HepG2 (cell line): Measurements from ENCODE around the gene TSNAXIP1. TPM values are rescaled to one million over a fixed set of nuclear protein-coding genes. Genes with fewer than 3 reads are reported as not detected.

ENCODE experiments used
- ARHGAP35 ChIP-seq: sonication (generic); formaldehyde crosslinking; IDR thresholded peaks from 2 replicates; pipeline ENCODE4 v1.9.0; 2022; ENCODE audit warnings: mild to moderate bottlenecking, inconsistent platforms, moderate library complexity, missing genetic modification reagents, borderline replicate concordance
- ARNTL ChIP-seq: sonication (generic); formaldehyde crosslinking; IDR thresholded peaks from 2 replicates; pipeline ENCODE4 v1.4.0; 2020; ENCODE audit warnings: mild to moderate bottlenecking, missing genetic modification reagents
- CC2D1A ChIP-seq: sonication (generic); formaldehyde crosslinking; IDR thresholded peaks from 2 replicates; pipeline ENCODE4 v1.8.1; 2023; ENCODE audit warnings: mild to moderate bottlenecking, missing genetic modification reagents
- DPF2 ChIP-seq: sonication (generic); formaldehyde crosslinking; IDR thresholded peaks from 2 replicates; pipeline ENCODE4 v1.4.0; 2020; ENCODE audit warnings: mild to moderate bottlenecking, low read depth, missing genetic modification reagents, borderline replicate concordance
- FOXK2 ChIP-seq: fragments of 450-650 bp; IDR thresholded peaks from 2 replicates; pipeline ENCODE4 v1.6.1; 2016
- GTF2F1 ChIP-seq: fragments of 150-350 bp; IDR thresholded peaks from 2 replicates; pipeline ENCODE4 v1.6.1; 2014; ENCODE audit warnings: low read length
- NFATC3 ChIP-seq: sonication (generic); formaldehyde crosslinking; IDR thresholded peaks from 2 replicates; pipeline ENCODE4 v1.5.1; 2020; ENCODE audit warnings: mild to moderate bottlenecking, missing genetic modification reagents
- PRPF4 ChIP-seq: fragments of 200-400 bp; formaldehyde crosslinking; IDR thresholded peaks from 2 replicates; pipeline ENCODE4 v1.6.1; 2016; ENCODE audit warnings: low read length, low read depth; ENCODE audit not compliant: poor library complexity, severe bottlenecking
- SMAD1 ChIP-seq: sonication (generic); formaldehyde crosslinking; IDR thresholded peaks from 2 replicates; pipeline ENCODE4 v1.4.0; 2020; ENCODE audit warnings: missing genetic modification reagents, low read depth, mild to moderate bottlenecking, borderline replicate concordance
- STAT5B ChIP-seq: sonication (generic); formaldehyde crosslinking; IDR thresholded peaks from 2 replicates; pipeline ENCODE4 v1.4.0; 2020; ENCODE audit warnings: missing genetic modification reagents
- ZBTB7B ChIP-seq: sonication (generic); formaldehyde crosslinking; IDR thresholded peaks from 2 replicates; pipeline ENCODE4 v1.4.0; 2020; ENCODE audit warnings: missing genetic modification reagents
- ZNF274 ChIP-seq: sonication (generic); formaldehyde crosslinking; IDR thresholded peaks from 2 replicates; pipeline ENCODE4 v1.5.1; 2020; ENCODE audit warnings: mild to moderate bottlenecking, missing genetic modification reagents
- ZNF317 ChIP-seq: sonication (generic); formaldehyde crosslinking; IDR thresholded peaks from 2 replicates; pipeline ENCODE4 v1.5.0; 2020; ENCODE audit warnings: mild to moderate bottlenecking, missing genetic modification reagents
- ZNF430 ChIP-seq: sonication (generic); formaldehyde crosslinking; IDR thresholded peaks from 2 replicates; pipeline ENCODE4 v1.9.0; 2021; ENCODE audit warnings: mild to moderate bottlenecking, missing genetic modification reagents
- ZNF431 ChIP-seq: sonication (generic); formaldehyde crosslinking; IDR thresholded peaks from 2 replicates; pipeline ENCODE4 v1.9.0; 2022; ENCODE audit warnings: missing genetic modification reagents, low read depth, mild to moderate bottlenecking, borderline replicate concordance
- ZNF496 ChIP-seq: sonication (generic); formaldehyde crosslinking; IDR thresholded peaks from 2 replicates; pipeline ENCODE4 v1.8.1; 2023; ENCODE audit warnings: mild to moderate bottlenecking, moderate library complexity, missing genetic modification reagents; ENCODE audit not compliant: insufficient replicate concordance
- ZNF781 ChIP-seq: sonication (generic); formaldehyde crosslinking; IDR thresholded peaks from 2 replicates; pipeline ENCODE4 v1.5.1; 2020; ENCODE audit warnings: borderline replicate concordance, mild to moderate bottlenecking, missing genetic modification reagents; ENCODE audit errors: not compliant biosample characterization
- polyA plus RNA-seq, 8 experiments: library from polyadenylated mRNA; depleted of rRNA in 3 of 8; stranded (reverse) in 7 of 8; unstranded in 1 of 8; fragments of >200 nt; fragmentation: Illumina TruSeq in 4 of 8; extraction: Trizol in 4 of 8; gene quantifications; 2 replicates each; pipeline versions ENCODE4 v1.2.1 to v1.2.3, GENCODE V29; 2011 to 2016; ENCODE audit warnings: low read depth in 4 of 8, missing spikeins in 1 of 8, mixed read lengths in 1 of 8; ENCODE audit not compliant: insufficient read depth in 1 of 8
- total RNA-seq, 5 experiments: library from RNA; depleted of rRNA; stranded (reverse); fragments of >200 nt; fragmentation: Illumina TruSeq; extraction: Trizol; gene quantifications; 2 replicates each; pipeline ENCODE4 v1.2.3, GENCODE V29; 2016; ENCODE audit warnings: low read depth in 1 of 5
- TF ChIP-seq, protein P1 (sequence below): sonication (generic); formaldehyde crosslinking; IDR thresholded peaks from 2 replicates; pipeline ENCODE4; 2020; ENCODE audit warnings: missing genetic modification reagents, mild to moderate bottlenecking, borderline replicate concordance
- TF ChIP-seq, protein P2 (sequence below): sonication (generic); formaldehyde crosslinking; IDR thresholded peaks from 2 replicates; pipeline ENCODE4 v1.9.0; 2021; ENCODE audit warnings: missing genetic modification reagents, borderline replicate concordance
- TF ChIP-seq, protein P3 (sequence below): sonication (generic); formaldehyde crosslinking; IDR thresholded peaks from 2 replicates; pipeline ENCODE4 v1.5.1; 2020; ENCODE audit warnings: missing genetic modification reagents, mild to moderate bottlenecking, borderline replicate concordance
- TF ChIP-seq, protein P4 (sequence below): sonication (generic); formaldehyde crosslinking; IDR thresholded peaks from 2 replicates; pipeline ENCODE4 v1.4.0; 2020; ENCODE audit warnings: mild to moderate bottlenecking, missing genetic modification reagents

The TSNAXIP1 gene
- total and polyA plus RNA-seq, 2 of the 13 experiments (the other 11 are each of a cell fraction or from before 2014, with no cell fraction given): 0.37 to 0.86 TPM

DNA sequence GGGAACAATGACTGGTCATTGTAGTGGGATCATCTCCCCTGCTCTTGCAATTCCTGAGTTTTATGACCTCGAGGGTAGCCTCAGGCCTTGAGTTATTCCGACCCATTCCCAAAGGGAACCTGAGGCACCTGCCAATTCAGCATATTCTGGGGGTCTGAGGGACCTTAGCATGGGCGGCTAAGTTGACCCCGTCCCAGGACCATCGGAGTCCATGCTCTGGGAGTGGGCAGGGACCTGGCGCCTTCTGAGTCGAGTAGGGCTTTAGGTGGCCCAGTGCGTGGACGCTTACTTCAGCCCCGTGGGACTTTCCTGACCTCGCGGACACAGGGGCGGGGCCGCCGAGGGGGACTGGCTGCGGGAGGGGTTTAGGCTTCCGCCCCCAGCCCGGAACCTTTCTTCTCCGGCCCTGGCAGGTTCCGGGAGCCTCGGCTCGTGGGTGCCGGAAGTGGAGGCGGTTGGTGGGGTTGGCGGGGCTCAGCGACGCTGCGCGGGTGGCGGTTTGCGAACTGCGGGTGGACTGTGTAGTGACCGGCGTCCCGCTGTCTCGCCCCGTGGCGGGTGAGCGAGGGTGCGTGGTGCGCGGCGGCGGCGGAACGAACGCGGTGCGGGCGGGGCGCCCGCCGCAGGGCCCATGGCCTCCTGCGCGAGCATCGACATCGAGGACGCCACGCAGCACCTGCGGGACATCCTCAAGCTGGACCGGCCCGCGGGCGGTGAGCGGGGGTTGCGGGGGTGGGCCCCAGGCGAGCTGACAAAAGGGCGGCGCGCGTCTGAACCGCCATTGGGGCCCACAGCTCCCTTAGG is 66.1 kb downstream of the TSNAXIP1 start, which contains the start of gene EDC4 (continued):
- TF ChIP-seq, protein P1, sequence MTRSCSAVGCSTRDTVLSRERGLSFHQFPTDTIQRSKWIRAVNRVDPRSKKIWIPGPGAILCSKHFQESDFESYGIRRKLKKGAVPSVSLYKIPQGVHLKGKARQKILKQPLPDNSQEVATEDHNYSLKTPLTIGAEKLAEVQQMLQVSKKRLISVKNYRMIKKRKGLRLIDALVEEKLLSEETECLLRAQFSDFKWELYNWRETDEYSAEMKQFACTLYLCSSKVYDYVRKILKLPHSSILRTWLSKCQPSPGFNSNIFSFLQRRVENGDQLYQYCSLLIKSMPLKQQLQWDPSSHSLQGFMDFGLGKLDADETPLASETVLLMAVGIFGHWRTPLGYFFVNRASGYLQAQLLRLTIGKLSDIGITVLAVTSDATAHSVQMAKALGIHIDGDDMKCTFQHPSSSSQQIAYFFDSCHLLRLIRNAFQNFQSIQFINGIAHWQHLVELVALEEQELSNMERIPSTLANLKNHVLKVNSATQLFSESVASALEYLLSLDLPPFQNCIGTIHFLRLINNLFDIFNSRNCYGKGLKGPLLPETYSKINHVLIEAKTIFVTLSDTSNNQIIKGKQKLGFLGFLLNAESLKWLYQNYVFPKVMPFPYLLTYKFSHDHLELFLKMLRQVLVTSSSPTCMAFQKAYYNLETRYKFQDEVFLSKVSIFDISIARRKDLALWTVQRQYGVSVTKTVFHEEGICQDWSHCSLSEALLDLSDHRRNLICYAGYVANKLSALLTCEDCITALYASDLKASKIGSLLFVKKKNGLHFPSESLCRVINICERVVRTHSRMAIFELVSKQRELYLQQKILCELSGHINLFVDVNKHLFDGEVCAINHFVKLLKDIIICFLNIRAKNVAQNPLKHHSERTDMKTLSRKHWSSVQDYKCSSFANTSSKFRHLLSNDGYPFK (CRISPR knock-in tag): peak; percentile 64; the same call in 1 of the 2 replicates
- TF ChIP-seq STAT5B (CRISPR knock-in tag): peak; percentile 68; the same call in 1 of the 2 replicates
- peak; percentile 92 for TF ChIP-seq ARHGAP35 (CRISPR knock-in tag)
- peak; percentile 93 for TF ChIP-seq ZNF430 (CRISPR knock-in tag)
- peak; percentile 76; the same call in 1 of the 2 replicates for TF ChIP-seq ZNF431
- TF ChIP-seq ZNF496 (CRISPR knock-in tag): no peak
- TF ChIP-seq, protein P2, sequence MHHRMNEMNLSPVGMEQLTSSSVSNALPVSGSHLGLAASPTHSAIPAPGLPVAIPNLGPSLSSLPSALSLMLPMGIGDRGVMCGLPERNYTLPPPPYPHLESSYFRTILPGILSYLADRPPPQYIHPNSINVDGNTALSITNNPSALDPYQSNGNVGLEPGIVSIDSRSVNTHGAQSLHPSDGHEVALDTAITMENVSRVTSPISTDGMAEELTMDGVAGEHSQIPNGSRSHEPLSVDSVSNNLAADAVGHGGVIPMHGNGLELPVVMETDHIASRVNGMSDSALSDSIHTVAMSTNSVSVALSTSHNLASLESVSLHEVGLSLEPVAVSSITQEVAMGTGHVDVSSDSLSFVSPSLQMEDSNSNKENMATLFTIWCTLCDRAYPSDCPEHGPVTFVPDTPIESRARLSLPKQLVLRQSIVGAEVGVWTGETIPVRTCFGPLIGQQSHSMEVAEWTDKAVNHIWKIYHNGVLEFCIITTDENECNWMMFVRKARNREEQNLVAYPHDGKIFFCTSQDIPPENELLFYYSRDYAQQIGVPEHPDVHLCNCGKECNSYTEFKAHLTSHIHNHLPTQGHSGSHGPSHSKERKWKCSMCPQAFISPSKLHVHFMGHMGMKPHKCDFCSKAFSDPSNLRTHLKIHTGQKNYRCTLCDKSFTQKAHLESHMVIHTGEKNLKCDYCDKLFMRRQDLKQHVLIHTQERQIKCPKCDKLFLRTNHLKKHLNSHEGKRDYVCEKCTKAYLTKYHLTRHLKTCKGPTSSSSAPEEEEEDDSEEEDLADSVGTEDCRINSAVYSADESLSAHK (CRISPR knock-in tag): 0 out of 2 replicates have a peak, but pooled peaks have one; percentile 58
- no peak for TF ChIP-seq GTF2F1
- TF ChIP-seq ZNF317 (CRISPR knock-in tag): no peak
- TF ChIP-seq ZNF274 (CRISPR knock-in tag): peak; percentile 91
- TF ChIP-seq NFATC3 (CRISPR knock-in tag): peak; percentile 81; the same call in 1 of the 2 replicates
- TF ChIP-seq ARNTL (CRISPR knock-in tag): peak; percentile 64; the same call in 1 of the 2 replicates
- TF ChIP-seq SMAD1 (CRISPR knock-in tag): peak; percentile 93; the same call in 1 of the 2 replicates
- no peak for TF ChIP-seq CC2D1A
- no peak for TF ChIP-seq PRPF4
- TF ChIP-seq, protein P3, sequence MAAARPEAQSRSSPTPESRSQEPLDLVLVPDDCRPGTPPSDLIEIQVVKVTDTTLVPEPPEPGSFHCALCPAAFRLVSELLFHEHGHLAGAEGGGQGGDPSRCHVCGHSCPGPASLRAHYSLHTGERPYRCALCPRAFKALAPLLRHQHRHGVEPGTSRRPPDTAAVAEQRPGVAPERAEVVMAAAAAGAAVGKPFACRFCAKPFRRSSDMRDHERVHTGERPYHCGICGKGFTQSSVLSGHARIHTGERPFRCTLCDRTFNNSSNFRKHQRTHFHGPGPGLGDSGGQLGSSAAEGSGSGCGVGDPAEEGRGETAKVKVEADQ (CRISPR knock-in tag): peak; percentile 86; the same call in 1 of the 2 replicates
- TF ChIP-seq FOXK2: no peak
- TF ChIP-seq, protein P4, sequence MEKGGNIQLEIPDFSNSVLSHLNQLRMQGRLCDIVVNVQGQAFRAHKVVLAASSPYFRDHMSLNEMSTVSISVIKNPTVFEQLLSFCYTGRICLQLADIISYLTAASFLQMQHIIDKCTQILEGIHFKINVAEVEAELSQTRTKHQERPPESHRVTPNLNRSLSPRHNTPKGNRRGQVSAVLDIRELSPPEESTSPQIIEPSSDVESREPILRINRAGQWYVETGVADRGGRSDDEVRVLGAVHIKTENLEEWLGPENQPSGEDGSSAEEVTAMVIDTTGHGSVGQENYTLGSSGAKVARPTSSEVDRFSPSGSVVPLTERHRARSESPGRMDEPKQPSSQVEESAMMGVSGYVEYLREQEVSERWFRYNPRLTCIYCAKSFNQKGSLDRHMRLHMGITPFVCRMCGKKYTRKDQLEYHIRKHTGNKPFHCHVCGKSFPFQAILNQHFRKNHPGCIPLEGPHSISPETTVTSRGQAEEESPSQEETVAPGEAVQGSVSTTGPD (CRISPR knock-in tag): no peak
- TF ChIP-seq ZBTB7B (CRISPR knock-in tag): peak; percentile 86
- no peak for TF ChIP-seq DPF2 (CRISPR knock-in tag)
- peak; percentile 45 for TF ChIP-seq ZNF781 (CRISPR knock-in tag)
